HG03558 (cell line): ENCODE results near the gene AGBL4.

Source experiments
- ATAC-seq: cut with Tn5 transposase; IDR thresholded peaks from one replicate; pipeline ENCODE4 v1.9.1; 2021; ENCODE audit warnings: moderate number of reproducible peaks; ENCODE audit not compliant: unreplicated experiment; ENCODE audit errors: extremely low read depth

AGBL4 gene

GRCh38 chr1:49204720-49205119 is 819.0 kb downstream of the AGBL4 start:
- ATAC-seq, result no peak

GRCh38 chr1:49200738-49201137 is 823.0 kb downstream of the AGBL4 start:
- ATAC-seq, result no peak

- no peak for ATAC-seq
Measured at GRCh38 chr1:49199564-49199963, 824.2 kb downstream of the AGBL4 start.

GRCh38 chr1:49197081-49197480 is 826.7 kb downstream of the AGBL4 start:
- ATAC-seq, result no peak

- ATAC-seq, result no peak
Measured at GRCh38 chr1:49190138-49190537, 833.6 kb downstream of the AGBL4 start.

GRCh38 chr1:49187056-49187455 is 836.7 kb downstream of the AGBL4 start:
- ATAC-seq, result no peak

- ATAC-seq, result no peak
Measured at GRCh38 chr1:49185450-49185980, 838.2 kb downstream of the AGBL4 start.

- no peak for ATAC-seq
Measured at GRCh38 chr1:49183489-49183888, 840.3 kb downstream of the AGBL4 start.

GRCh38 chr1:49181033-49181432 is 842.7 kb downstream of the AGBL4 start:
- no peak for ATAC-seq

- no peak for ATAC-seq
Measured at GRCh38 chr1:49171941-49172593, 851.7 kb downstream of the AGBL4 start.

- no peak for ATAC-seq
Measured at GRCh38 chr1:49166031-49166430, 857.7 kb downstream of the AGBL4 start.

- no peak for ATAC-seq
Measured at GRCh38 chr1:49163031-49163430, 860.7 kb downstream of the AGBL4 start.

- ATAC-seq, result no peak
Measured at GRCh38 chr1:49160677-49161076, 863.1 kb downstream of the AGBL4 start.

- ATAC-seq, result no peak
Measured at GRCh38 chr1:49136738-49137251, 887.0 kb downstream of the AGBL4 start.

GRCh38 chr1:49125746-49126145 is 898.0 kb downstream of the AGBL4 start:
- ATAC-seq, result no peak

- no peak for ATAC-seq
Measured at GRCh38 chr1:49111931-49112330, 911.8 kb downstream of the AGBL4 start.

GRCh38 chr1:49106445-49106844 is 917.3 kb downstream of the AGBL4 start:
- no peak for ATAC-seq

- ATAC-seq, result no peak
Measured at GRCh38 chr1:49104575-49104974, 919.2 kb downstream of the AGBL4 start.

GRCh38 chr1:49102752-49103151 is 921.0 kb downstream of the AGBL4 start:
- ATAC-seq, result no peak

- ATAC-seq, result no peak
Measured at GRCh38 chr1:49098866-49099265, 924.9 kb downstream of the AGBL4 start.

- no peak for ATAC-seq
Measured at GRCh38 chr1:49086327-49086726, 937.4 kb downstream of the AGBL4 start.

- ATAC-seq, result no peak
Measured at GRCh38 chr1:49085079-49085478, 938.7 kb downstream of the AGBL4 start.
